ENCODE measurements around the gene COX19. TPM values are rescaled to one million over a fixed set of nuclear protein-coding genes. Genes with fewer than 3 reads are reported as not detected.
A peak's percentile ranks its signal among the peaks of the same experiment; 100 is the strongest.

The COX19 gene
- total RNA-seq, 1 experiment from 2014 or later, result 11.6 TPM

- Histone ChIP-seq H3K36me3 (ENCODE audit: low read depth, low read length) (no peaks in the 10 kb centered on the region), H3K79me2 (ENCODE audit: low read length) (no peaks in the 10 kb centered on the region), H2AFZ (ENCODE audit: low read length) (no peak overlapping the region), H3K4me2 (ENCODE audit: low read length) (no peak overlapping the region), H3K9ac (ENCODE audit: low read length) (no peak overlapping the region), H3F3A (ENCODE audit: low read length, unreplicated experiment) (no peaks in the 10 kb centered on the region), H3K9me3 (ENCODE audit: low read length) (no peaks in the 10 kb centered on the region), H3K27me3 (ENCODE audit: low read length) (no peaks in the 10 kb centered on the region), H4K20me1 (ENCODE audit: low read length) (no peaks in the 10 kb centered on the region), H3K27ac (ENCODE audit: low read length) (no peak overlapping the region), H3K4me3 (ENCODE audit: low read length) (no peak overlapping the region), H3K4me1 (ENCODE audit: insufficient read depth, low read length) (no peaks in the 10 kb centered on the region), H3K9me2 (replicated peaks; ENCODE audit: low read length) (no peaks in the 10 kb centered on the region)
- ChIA-PET CTCF (no interaction called here), POLR2A (ENCODE audit: unreplicated experiment) (no interaction called here)
- BruUV-seq (replicated peaks), result no TSS peak
- no peak for DNase-seq
- TF ChIP-seq CTCF (conservative IDR thresholded peaks at IDR 0.05; ENCODE audit: low read depth, low read length), result no peak
- no peak for TF ChIP-seq EZH2 (IDR thresholded peaks at IDR 0.05; ENCODE audit: low read length, unreplicated experiment)
- no peak for TF ChIP-seq EZH2phosphoT487 (IDR thresholded peaks at IDR 0.05; ENCODE audit: borderline replicate concordance, low read length)
- ATAC-seq, result no peak
- intact Hi-C loops (cut with micrococcal nuclease), result loop anchor here (5.0 kb wide), 1 partner anchor 52 kb away; the partner anchor contains the start of gene GPR146
Observed at GRCh38 chr7:990352-990932, 15.1 kb upstream of the COX19 start.

- CTCF ChIA-PET, result no interaction called here
- Histone ChIP-seq H3K9me2 (replicated peaks; ENCODE audit: low read length) (no peaks in the 10 kb centered on the region), H3K79me2 (ENCODE audit: low read length) (no peaks in the 10 kb centered on the region), H4K20me1 (ENCODE audit: low read length) (no peaks in the 10 kb centered on the region), H3K27ac (ENCODE audit: low read length) (no peak overlapping the region), H3K4me1 (ENCODE audit: insufficient read depth, low read length) (no peaks in the 10 kb centered on the region), H3K27me3 (ENCODE audit: low read length) (no peaks in the 10 kb centered on the region), H3K4me3 (ENCODE audit: low read length) (no peak overlapping the region), H2AFZ (ENCODE audit: low read length) (no peak overlapping the region), H3K4me2 (ENCODE audit: low read length) (no peak overlapping the region), H3K9ac (ENCODE audit: low read length) (no peak overlapping the region), H3K36me3 (ENCODE audit: low read depth, low read length) (no peaks in the 10 kb centered on the region), H3F3A (ENCODE audit: low read length, unreplicated experiment) (no peaks in the 10 kb centered on the region), H3K9me3 (ENCODE audit: low read length) (no peaks in the 10 kb centered on the region)
- BruUV-seq (replicated peaks), result no TSS peak
- no peak for ATAC-seq
- POLR2A ChIA-PET (ENCODE audit: unreplicated experiment), result no interaction called here
- TF ChIP-seq CTCF (conservative IDR thresholded peaks at IDR 0.05; ENCODE audit: low read depth, low read length) (no peak), EZH2 (IDR thresholded peaks at IDR 0.05; ENCODE audit: low read length, unreplicated experiment) (no peak), EZH2phosphoT487 (IDR thresholded peaks at IDR 0.05; ENCODE audit: borderline replicate concordance, low read length) (no peak)
- DNase-seq, result no peak
- intact Hi-C loops (cut with micrococcal nuclease), result no loop called here
Observed at GRCh38 chr7:988963-989529, 13.7 kb upstream of the COX19 start.

- CTCF ChIA-PET, result no interaction called here
- H3K9me3 ChIP-seq (ENCODE audit: low read length), result no peaks in the 10 kb centered on the region
- H3K4me3 ChIP-seq (ENCODE audit: low read length), result no peak overlapping the region
- POLR2A ChIA-PET (ENCODE audit: unreplicated experiment), result no interaction called here
- H3K27me3 ChIP-seq (ENCODE audit: low read length), result no peaks in the 10 kb centered on the region
- H4K20me1 ChIP-seq (ENCODE audit: low read length), result no peaks in the 10 kb centered on the region
- TF ChIP-seq EZH2 (IDR thresholded peaks at IDR 0.05; ENCODE audit: low read length, unreplicated experiment) (no peak), EZH2phosphoT487 (IDR thresholded peaks at IDR 0.05; ENCODE audit: borderline replicate concordance, low read length) (no peak), CTCF (conservative IDR thresholded peaks at IDR 0.05; ENCODE audit: low read depth, low read length) (no peak)
- no peak overlapping the region for H2AFZ ChIP-seq (ENCODE audit: low read length)
- ATAC-seq (peak; percentile 14), DNase-seq (no peak)
- peak overlapping the region; percentile 22; the same call in 1 of the 2 replicates for H3K4me2 ChIP-seq (ENCODE audit: low read length)
- no peaks in the 10 kb centered on the region for H3F3A ChIP-seq (ENCODE audit: low read length, unreplicated experiment)
- no peak overlapping the region for H3K27ac ChIP-seq (ENCODE audit: low read length)
- H3K9me2 ChIP-seq (replicated peaks; ENCODE audit: low read length), result no peaks in the 10 kb centered on the region
- intact Hi-C loops (cut with micrococcal nuclease), result no loop called here
- H3K9ac ChIP-seq (ENCODE audit: low read length), result no peak overlapping the region
- no peaks in the 10 kb centered on the region for H3K36me3 ChIP-seq (ENCODE audit: low read depth, low read length)
- no TSS peak for BruUV-seq (replicated peaks)
- H3K79me2 ChIP-seq (ENCODE audit: low read length), result no peaks in the 10 kb centered on the region
- no peaks in the 10 kb centered on the region for H3K4me1 ChIP-seq (ENCODE audit: insufficient read depth, low read length)
Observed at GRCh38 chr7:988426-988911, 13.1 kb upstream of the COX19 start.

Data from PC-3 (cell line).